Measurements from ENCODE around the gene CCDC170.
"Not testable (repeated sequence)": the region's sequence is repeated elsewhere in the genome, so short reads cannot be mapped to it uniquely, and the experiment has no call there.

CCDC170 gene

GRCh38 chr6:151493804-151494234 lies at the start of gene CCDC170:
Gene CCDC170 (plus strand): TSS chr6:151494017. CDS start chr6:151494129, 112 bp downstream.
- DNase-seq = no peak

- no peak for DNase-seq
These were observed 48.3 kb upstream of the CCDC170 start for GRCh38 chr6:151445482-151445881.

- no peak for DNase-seq
These were observed 46.6 kb upstream of the CCDC170 start for GRCh38 chr6:151447237-151447636.

- no peak for DNase-seq
These were observed 45.2 kb upstream of the CCDC170 start for GRCh38 chr6:151448623-151449022.

- DNase-seq = not testable (repeated sequence)
These were observed 42.9 kb upstream of the CCDC170 start for GRCh38 chr6:151450928-151451327.

- DNase-seq = no peak
These were observed 42.3 kb upstream of the CCDC170 start for GRCh38 chr6:151451417-151451949.

- peak; percentile 77 for DNase-seq
These were observed 41.7 kb upstream of the CCDC170 start, which contains the start of gene RMND1 for GRCh38 chr6:151451950-151452749. Gene RMND1 (minus strand): TSS chr6:151452126. CDS start chr6:151445811, 6,315 bp downstream.

- no peak for DNase-seq
These were observed 40.9 kb upstream of the CCDC170 start for GRCh38 chr6:151452750-151453427.

GRCh38 chr6:151455751-151456398 lies 37.9 kb upstream of the CCDC170 start:
- not testable (repeated sequence) for DNase-seq

- no peak for DNase-seq
These were observed 32.1 kb upstream of the CCDC170 start for GRCh38 chr6:151461673-151462072.

GRCh38 chr6:151464702-151465101 lies 29.1 kb upstream of the CCDC170 start:
- no peak for DNase-seq

- DNase-seq = peak; percentile 30
These were observed 17.9 kb upstream of the CCDC170 start for GRCh38 chr6:151475653-151476523.

- DNase-seq = no peak
These were observed 16.1 kb upstream of the CCDC170 start for GRCh38 chr6:151477726-151478125.

- no peak for DNase-seq
These were observed 15.1 kb upstream of the CCDC170 start for GRCh38 chr6:151478670-151479069.

- no peak for DNase-seq
These were observed 12.0 kb upstream of the CCDC170 start for GRCh38 chr6:151481786-151482185.

GRCh38 chr6:151482290-151482689 lies 11.5 kb upstream of the CCDC170 start:
- DNase-seq = no peak

- no peak for DNase-seq
These were observed 9.8 kb upstream of the CCDC170 start for GRCh38 chr6:151483994-151484393.

- no peak for DNase-seq
These were observed 5.6 kb upstream of the CCDC170 start for GRCh38 chr6:151488226-151488625.

- DNase-seq = no peak
These were observed 2.8 kb upstream of the CCDC170 start for GRCh38 chr6:151490996-151491395.

GRCh38 chr6:151493161-151493803 lies 535 bp upstream of the CCDC170 start:
- no peak for DNase-seq

- no peak for DNase-seq
These were observed 568 bp downstream of the CCDC170 start for GRCh38 chr6:151494235-151494935.
